GM19238 (cell line): Measurements from ENCODE around the gene PKD1L1.

Source experiments
- DNase-seq: peaks from one replicate; pipeline ENCODE4 v3.0.0; 2011; ENCODE audit warnings: low spot score; ENCODE audit not compliant: insufficient read length

PKD1L1 gene

GRCh38 chr7:47881256-47881655, 67.0 kb downstream of the PKD1L1 start:
- no peak for DNase-seq

- no peak for DNase-seq
Observed at GRCh38 chr7:47878662-47879061, 69.6 kb downstream of the PKD1L1 start.

GRCh38 chr7:47877336-47877735, 70.9 kb downstream of the PKD1L1 start:
- no peak for DNase-seq

GRCh38 chr7:47875998-47876744, 72.1 kb downstream of the PKD1L1 start:
- DNase-seq: no peak

GRCh38 chr7:47875406-47875805, 72.9 kb downstream of the PKD1L1 start:
- no peak for DNase-seq

GRCh38 chr7:47873762-47874161, 74.5 kb downstream of the PKD1L1 start:
- no peak for DNase-seq

GRCh38 chr7:47867286-47867685, 81.0 kb downstream of the PKD1L1 start:
- no peak for DNase-seq

GRCh38 chr7:47866120-47866519, 82.1 kb downstream of the PKD1L1 start:
- no peak for DNase-seq

GRCh38 chr7:47852330-47853245, 95.7 kb downstream of the PKD1L1 start:
- DNase-seq: no peak

GRCh38 chr7:47847207-47847606, 101.1 kb downstream of the PKD1L1 start:
- DNase-seq: no peak

- no peak for DNase-seq
Observed at GRCh38 chr7:47846138-47846836, 102.0 kb downstream of the PKD1L1 start.

GRCh38 chr7:47844311-47844710, 104.0 kb downstream of the PKD1L1 start:
- no peak for DNase-seq

GRCh38 chr7:47843291-47843690, 105.0 kb downstream of the PKD1L1 start:
- no peak for DNase-seq

- no peak for DNase-seq
Observed at GRCh38 chr7:47839381-47839780, 108.9 kb downstream of the PKD1L1 start.

GRCh38 chr7:47837826-47838225, 110.4 kb downstream of the PKD1L1 start:
- no peak for DNase-seq

- no peak for DNase-seq
Observed at GRCh38 chr7:47836503-47837202, 111.6 kb downstream of the PKD1L1 start.

- DNase-seq: no peak
Observed at GRCh38 chr7:47836080-47836479, 112.2 kb downstream of the PKD1L1 start.

- no peak for DNase-seq
Observed at GRCh38 chr7:47833211-47833610, 115.1 kb downstream of the PKD1L1 start.

- DNase-seq: no peak
Observed at GRCh38 chr7:47832105-47832715, 116.1 kb downstream of the PKD1L1 start.

GRCh38 chr7:47830015-47830414, 118.3 kb downstream of the PKD1L1 start:
- no peak for DNase-seq

GRCh38 chr7:47827871-47828270, 120.4 kb downstream of the PKD1L1 start:
- no peak for DNase-seq
